Gastrocnemius medialis (tissue), 4 donors: ENCODE data around the gene ELMO1. TPM values are rescaled to one million over a fixed set of nuclear protein-coding genes. Genes with fewer than 3 reads are reported as not detected.

Experiments
- ATAC-seq, 2 donors: fragments of 150-250 bp; one replicate each; pipeline ENCODE4 v1.9.1; 2016
- DNase-seq, 2 donors: peaks; one replicate each; pipeline ENCODE4 v3.0.0-alpha.2; 2019
- H3K27ac ChIP-seq, 4 donors: fragments of 200-600 bp; sonication (generic); 1 replicate in 1 of 4; 2 replicates in 3 of 4; pipeline ENCODE4 v1.5.1; 2016 to 2018; ENCODE audit warnings: mild to moderate bottlenecking in 2 of 4, moderate library complexity in 1 of 4
- H3K27me3 ChIP-seq, 3 donors: fragments of 200-600 bp; sonication (generic) in 2 of 3; 1 replicate in 1 of 3; 2 replicates in 2 of 3; pipeline versions ENCODE4 v1.5.1 to v1.6.0; 2016 to 2019; ENCODE audit warnings: mild to moderate bottlenecking in 1 of 3, moderate library complexity in 1 of 3
- H3K36me3 ChIP-seq, 2 donors: fragments of 200-600 bp; sonication (generic) in 1 of 2; one replicate each; pipeline ENCODE4 v1.5.1; 2017 to 2018
- H3K4me1 ChIP-seq, 2 donors: fragments of 200-600 bp; sonication (generic) in 1 of 2; one replicate each; pipeline ENCODE4 v1.5.1; 2016 to 2017; ENCODE audit warnings: mild to moderate bottlenecking in 2 of 2
- H3K4me3 ChIP-seq, 4 donors: fragments of 200-600 bp; sonication (generic) in 3 of 4; 1 replicate in 1 of 4; 2 replicates in 3 of 4; pipeline ENCODE4 v1.5.1; 2016 to 2019; ENCODE audit warnings: mild to moderate bottlenecking in 2 of 4
- H3K9me3 ChIP-seq, 3 donors: fragments of 200-600 bp; sonication (generic) in 2 of 3; 1 replicate in 1 of 3; 2 replicates in 2 of 3; pipeline ENCODE4 v1.5.1; 2016 to 2019
- POLR2A ChIP-seq, 2 donors: fragments of 450-650 bp; IDR thresholded peaks; one replicate each; pipeline ENCODE4 v1.6.1; 2017; ENCODE audit warnings: antibody characterized with exemption in 2 of 2, mild to moderate bottlenecking in 2 of 2, moderate library complexity in 2 of 2
- in situ Hi-C, 4 donors: fragments of 200-750 bp; cut with MboI; loops; one replicate each; pipeline versions ENCODE4 v1.15.0 to v1.8.0; 2017; ENCODE audit warnings: low sequenced_read_pairs in 4 of 4
- intact Hi-C: fragments of 100-400 bp; cut with DNase I; formaldehyde crosslinking; loops from one replicate; pipeline ENCODE4 v1.15.1; 2023; ENCODE audit warnings: low total_unique reads
- total RNA-seq, 4 donors: library from RNA; depleted of rRNA; stranded (reverse); fragments of >200 nt; gene quantifications; one replicate each; pipeline versions ENCODE4 v1.1.0 to v1.2.3, GENCODE V29; 2016
- TF ChIP-seq, protein P1 (sequence below), 5 experiments: fragments of 450-650 bp in 3 of 5; fragments of 200-600 bp in 2 of 5; sonication (generic) in 2 of 5; IDR thresholded peaks in 4 of 5; conservative IDR thresholded peaks in 1 of 5; 1 replicate in 4 of 5; 2 replicates in 1 of 5; pipeline ENCODE4 v1.5.1; 2016 to 2019; ENCODE audit warnings: antibody characterized with exemption in 5 of 5, mild to moderate bottlenecking in 3 of 5, moderate library complexity in 3 of 5

The ELMO1 gene, protein sequence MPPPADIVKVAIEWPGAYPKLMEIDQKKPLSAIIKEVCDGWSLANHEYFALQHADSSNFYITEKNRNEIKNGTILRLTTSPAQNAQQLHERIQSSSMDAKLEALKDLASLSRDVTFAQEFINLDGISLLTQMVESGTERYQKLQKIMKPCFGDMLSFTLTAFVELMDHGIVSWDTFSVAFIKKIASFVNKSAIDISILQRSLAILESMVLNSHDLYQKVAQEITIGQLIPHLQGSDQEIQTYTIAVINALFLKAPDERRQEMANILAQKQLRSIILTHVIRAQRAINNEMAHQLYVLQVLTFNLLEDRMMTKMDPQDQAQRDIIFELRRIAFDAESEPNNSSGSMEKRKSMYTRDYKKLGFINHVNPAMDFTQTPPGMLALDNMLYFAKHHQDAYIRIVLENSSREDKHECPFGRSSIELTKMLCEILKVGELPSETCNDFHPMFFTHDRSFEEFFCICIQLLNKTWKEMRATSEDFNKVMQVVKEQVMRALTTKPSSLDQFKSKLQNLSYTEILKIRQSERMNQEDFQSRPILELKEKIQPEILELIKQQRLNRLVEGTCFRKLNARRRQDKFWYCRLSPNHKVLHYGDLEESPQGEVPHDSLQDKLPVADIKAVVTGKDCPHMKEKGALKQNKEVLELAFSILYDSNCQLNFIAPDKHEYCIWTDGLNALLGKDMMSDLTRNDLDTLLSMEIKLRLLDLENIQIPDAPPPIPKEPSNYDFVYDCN
- 10 to 100 TPM in 3 of 4 donors, 1 to 10 TPM in 1; 8.4 to 18.9 (median 14.6) TPM for total RNA-seq

DNA sequence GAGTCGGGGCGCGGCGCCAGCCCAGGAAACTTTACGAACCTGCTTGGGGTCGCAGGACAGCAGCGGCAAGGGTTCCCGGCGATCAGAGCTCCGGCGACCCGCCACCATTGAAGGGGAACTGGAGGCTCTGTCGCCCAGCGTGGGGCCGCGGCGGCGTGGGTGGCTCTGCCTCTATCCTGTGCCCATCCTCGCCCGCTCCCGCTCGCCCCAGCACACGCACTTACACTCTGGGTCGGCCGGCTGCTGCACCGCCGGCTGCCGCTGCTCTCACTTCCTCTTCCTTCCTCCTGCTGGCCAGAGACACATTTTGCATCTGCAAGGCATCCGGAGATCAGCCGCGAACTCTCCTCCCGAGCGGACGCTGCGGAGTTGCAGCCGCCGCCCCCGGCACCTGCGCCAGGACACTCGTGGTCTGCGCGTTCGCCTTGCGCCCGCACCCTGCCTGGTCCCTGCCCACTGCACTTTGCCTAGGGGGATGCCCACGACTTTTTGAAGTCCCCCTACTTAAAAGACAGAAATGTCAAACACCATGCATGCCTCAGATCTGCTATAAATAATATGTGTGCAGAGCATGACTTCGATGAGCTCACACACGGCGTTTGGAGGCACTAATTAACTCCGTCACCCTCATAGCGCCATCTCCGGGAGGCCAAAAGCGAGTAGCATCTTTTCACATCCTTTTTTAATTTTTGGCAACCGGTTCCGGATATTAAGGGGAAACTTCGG, at the start of gene ELMO1:
TSS of gene ELMO1 (minus strand) at position 229 of the 726 bp plus-strand sequence. CDS start 106,174 bp downstream, outside the sequence.
- H3K4me1 ChIP-seq = no peaks in the 10 kb centered on the region
- H3K27me3 ChIP-seq = peaks cover 8 to 26% (median 11%) of the 10 kb centered on the region in 3 donors
- H3K4me3 ChIP-seq = peak within 1 kb of the TSS; percentile 62 to 78 (median 68)
- DNase-seq (peak; percentile 45 to 47), ATAC-seq (peak; percentile 55 to 70)
- no peaks in the 10 kb centered on the region for H3K9me3 ChIP-seq
- TF ChIP-seq, protein P1, sequence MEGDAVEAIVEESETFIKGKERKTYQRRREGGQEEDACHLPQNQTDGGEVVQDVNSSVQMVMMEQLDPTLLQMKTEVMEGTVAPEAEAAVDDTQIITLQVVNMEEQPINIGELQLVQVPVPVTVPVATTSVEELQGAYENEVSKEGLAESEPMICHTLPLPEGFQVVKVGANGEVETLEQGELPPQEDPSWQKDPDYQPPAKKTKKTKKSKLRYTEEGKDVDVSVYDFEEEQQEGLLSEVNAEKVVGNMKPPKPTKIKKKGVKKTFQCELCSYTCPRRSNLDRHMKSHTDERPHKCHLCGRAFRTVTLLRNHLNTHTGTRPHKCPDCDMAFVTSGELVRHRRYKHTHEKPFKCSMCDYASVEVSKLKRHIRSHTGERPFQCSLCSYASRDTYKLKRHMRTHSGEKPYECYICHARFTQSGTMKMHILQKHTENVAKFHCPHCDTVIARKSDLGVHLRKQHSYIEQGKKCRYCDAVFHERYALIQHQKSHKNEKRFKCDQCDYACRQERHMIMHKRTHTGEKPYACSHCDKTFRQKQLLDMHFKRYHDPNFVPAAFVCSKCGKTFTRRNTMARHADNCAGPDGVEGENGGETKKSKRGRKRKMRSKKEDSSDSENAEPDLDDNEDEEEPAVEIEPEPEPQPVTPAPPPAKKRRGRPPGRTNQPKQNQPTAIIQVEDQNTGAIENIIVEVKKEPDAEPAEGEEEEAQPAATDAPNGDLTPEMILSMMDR (IDR thresholded peaks at IDR 0.05 in 4 of 5, conservative IDR thresholded peaks at IDR 0.05 in 1 of 5) = peak in 4 of 5 experiments; percentile 30 to 48 (median 40)
- peak; percentile 25 to 55 for TF ChIP-seq POLR2A (IDR thresholded peaks at IDR 0.05)
- in situ Hi-C loops = no loop called here
- peak within 1 kb of the TSS; percentile 80 to 84 (median 82) for H3K27ac ChIP-seq
- H3K36me3 ChIP-seq = no peaks in the 10 kb centered on the region
- intact Hi-C loops = loop anchor here (10.0 kb wide), 3 partner anchors 94 to 214 kb away; no protein-coding TSS in a partner anchor

DNA sequence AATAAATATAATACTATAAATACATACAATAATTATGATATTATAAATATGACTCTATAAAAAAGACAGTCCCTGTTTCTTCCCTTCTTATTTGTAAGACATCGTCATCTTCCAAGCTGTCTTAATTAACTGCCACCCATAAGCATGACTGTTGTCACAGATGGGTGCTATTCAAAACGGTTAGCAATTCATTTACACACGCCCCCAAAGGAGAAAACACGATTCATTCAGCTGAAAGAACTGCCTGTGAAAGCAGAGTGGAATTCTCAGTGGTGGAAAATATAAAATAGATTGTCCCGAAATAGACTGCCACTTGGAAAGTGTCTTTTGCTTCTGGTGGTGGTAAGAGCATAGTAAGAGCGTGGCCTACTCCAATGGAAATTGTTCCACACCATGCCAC, 48.9 kb upstream of the ELMO1 start:
- no peak for DNase-seq
- in situ Hi-C loops (loop anchor here in 1 of 4 donors (25.0 kb wide), 1 partner anchor 260 kb away; no protein-coding TSS in a partner anchor), intact Hi-C loops (loop anchor here (5.0 to 10.0 kb wide), 2 partner anchors 237 to 290 kb away; no protein-coding TSS in a partner anchor)
- TF ChIP-seq, protein P1 (IDR thresholded peaks at IDR 0.05 in 4 of 5, conservative IDR thresholded peaks at IDR 0.05 in 1 of 5) = no peak
- TF ChIP-seq POLR2A (IDR thresholded peaks at IDR 0.05) = no peak
- Histone ChIP-seq H3K27ac (no peak overlapping the region), H3K4me1 (no peaks in the 10 kb centered on the region), H3K27me3 (no peaks in the 10 kb centered on the region), H3K4me3 (no peak overlapping the region), H3K9me3 (no peaks in the 10 kb centered on the region), H3K36me3 (no peaks in the 10 kb centered on the region)
- ATAC-seq = no peak

DNA sequence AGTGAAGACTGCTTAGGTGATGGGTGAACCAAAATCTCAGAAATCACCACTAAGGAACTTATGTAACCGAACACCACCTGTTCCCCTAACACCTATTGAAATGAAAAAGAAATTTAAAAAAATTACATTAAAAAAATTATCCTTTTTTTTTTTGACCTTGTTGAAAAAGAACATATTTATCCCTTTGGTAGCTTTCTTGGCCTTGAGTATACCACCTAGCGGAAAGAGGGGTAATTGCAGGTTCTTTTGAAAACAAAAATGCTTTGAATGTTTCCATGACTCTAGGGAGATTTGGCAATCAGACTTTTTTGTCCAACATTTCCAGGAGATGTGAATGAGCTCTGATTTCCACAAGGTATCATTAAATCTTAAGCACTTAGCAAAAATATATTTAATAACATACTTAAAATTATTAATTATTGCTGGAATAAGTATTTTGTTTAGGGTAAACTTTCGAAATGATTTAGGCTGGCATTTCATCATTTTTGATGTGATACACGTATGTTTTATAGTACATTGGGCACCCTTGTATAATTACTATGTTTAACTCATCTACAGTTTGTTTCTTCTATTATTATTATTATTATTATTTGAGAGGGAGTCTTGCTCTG, 47.0 kb upstream of the ELMO1 start:
- Histone ChIP-seq H3K4me3 (no peak overlapping the region), H3K36me3 (no peaks in the 10 kb centered on the region), H3K9me3 (no peaks in the 10 kb centered on the region), H3K27me3 (no peaks in the 10 kb centered on the region), H3K27ac (no peak overlapping the region), H3K4me1 (no peaks in the 10 kb centered on the region)
- TF ChIP-seq, protein P1 (IDR thresholded peaks at IDR 0.05 in 4 of 5, conservative IDR thresholded peaks at IDR 0.05 in 1 of 5) = peak in 4 of 5 experiments; percentile 20 to 68 (median 44)
- TF ChIP-seq POLR2A (IDR thresholded peaks at IDR 0.05) = no peak
- intact Hi-C loops (loop anchor here (5.0 to 10.0 kb wide), 2 partner anchors 239 to 288 kb away; no protein-coding TSS in a partner anchor), in situ Hi-C loops (loop anchor here in 1 of 4 donors (25.0 kb wide), 1 partner anchor 258 kb away; no protein-coding TSS in a partner anchor)
- no peak for ATAC-seq
- DNase-seq = no peak

DNA sequence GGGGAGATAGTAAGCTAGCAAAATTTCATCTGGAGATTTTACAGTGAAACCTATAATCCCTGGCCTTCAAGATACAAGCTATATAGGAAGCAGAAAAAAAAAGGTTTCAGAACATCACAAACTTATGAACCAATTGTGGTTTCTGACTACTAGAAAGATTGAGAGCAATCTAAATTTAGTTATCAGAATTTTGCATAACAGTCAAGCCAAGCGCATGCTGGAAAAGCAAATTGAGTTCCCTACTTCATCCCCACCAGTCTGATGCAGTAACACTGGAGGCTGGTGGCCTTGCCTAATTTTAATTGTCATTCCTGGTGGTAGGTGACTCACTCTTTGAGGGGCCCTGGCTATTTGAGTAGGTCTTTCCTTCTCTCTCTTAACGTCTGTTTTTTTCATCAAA, 46.3 kb upstream of the ELMO1 start:
- ATAC-seq = no peak
- Histone ChIP-seq H3K4me1 (no peaks in the 10 kb centered on the region), H3K9me3 (no peaks in the 10 kb centered on the region), H3K27ac (no peak overlapping the region), H3K36me3 (no peaks in the 10 kb centered on the region), H3K4me3 (no peak overlapping the region), H3K27me3 (no peaks in the 10 kb centered on the region)
- TF ChIP-seq, protein P1 (IDR thresholded peaks at IDR 0.05 in 4 of 5, conservative IDR thresholded peaks at IDR 0.05 in 1 of 5) = no peak
- no peak for TF ChIP-seq POLR2A (IDR thresholded peaks at IDR 0.05)
- no peak for DNase-seq
- intact Hi-C loops = loop anchor here (5.0 to 10.0 kb wide), 2 partner anchors 240 to 288 kb away; no protein-coding TSS in a partner anchor
- in situ Hi-C loops = loop anchor here in 1 of 4 donors (25.0 kb wide), 1 partner anchor 258 kb away; no protein-coding TSS in a partner anchor
